ENCODE measurements around the gene SBK3.
"Not testable (repeated sequence)": the region's sequence is repeated elsewhere in the genome, so short reads cannot be mapped to it uniquely, and the experiment has no call there.

SBK3 gene

DNA sequence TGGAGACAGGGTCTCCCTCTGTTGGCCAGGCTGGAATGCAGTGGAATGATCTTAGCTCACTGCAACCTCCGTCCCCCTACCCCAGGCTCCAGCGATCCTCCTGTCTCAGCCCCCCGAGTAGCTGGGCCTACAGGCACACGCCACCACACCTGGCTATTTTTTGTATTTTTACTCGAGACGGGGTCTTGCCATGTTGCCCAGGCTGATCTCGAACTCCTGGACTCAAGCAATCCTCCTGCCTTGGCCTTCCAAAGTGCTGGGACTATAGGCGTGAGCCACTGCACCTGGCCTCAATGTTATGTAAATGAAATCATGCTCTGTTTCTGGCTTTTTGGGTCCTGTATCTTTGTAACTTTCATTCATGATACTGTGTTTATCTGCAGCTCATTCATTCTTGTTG lies 43.4 kb upstream of the SBK3 start:
- TF ChIP-seq, protein P1, sequence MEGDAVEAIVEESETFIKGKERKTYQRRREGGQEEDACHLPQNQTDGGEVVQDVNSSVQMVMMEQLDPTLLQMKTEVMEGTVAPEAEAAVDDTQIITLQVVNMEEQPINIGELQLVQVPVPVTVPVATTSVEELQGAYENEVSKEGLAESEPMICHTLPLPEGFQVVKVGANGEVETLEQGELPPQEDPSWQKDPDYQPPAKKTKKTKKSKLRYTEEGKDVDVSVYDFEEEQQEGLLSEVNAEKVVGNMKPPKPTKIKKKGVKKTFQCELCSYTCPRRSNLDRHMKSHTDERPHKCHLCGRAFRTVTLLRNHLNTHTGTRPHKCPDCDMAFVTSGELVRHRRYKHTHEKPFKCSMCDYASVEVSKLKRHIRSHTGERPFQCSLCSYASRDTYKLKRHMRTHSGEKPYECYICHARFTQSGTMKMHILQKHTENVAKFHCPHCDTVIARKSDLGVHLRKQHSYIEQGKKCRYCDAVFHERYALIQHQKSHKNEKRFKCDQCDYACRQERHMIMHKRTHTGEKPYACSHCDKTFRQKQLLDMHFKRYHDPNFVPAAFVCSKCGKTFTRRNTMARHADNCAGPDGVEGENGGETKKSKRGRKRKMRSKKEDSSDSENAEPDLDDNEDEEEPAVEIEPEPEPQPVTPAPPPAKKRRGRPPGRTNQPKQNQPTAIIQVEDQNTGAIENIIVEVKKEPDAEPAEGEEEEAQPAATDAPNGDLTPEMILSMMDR (conservative IDR thresholded peaks at IDR 0.05; ENCODE audit: control insufficient read depth, insufficient read depth, low read depth, low read length), result no peak
- H3K4me3 ChIP-seq (ENCODE audit: control insufficient read depth, low read depth, low read length), result no peak overlapping the region
- no peak for DNase-seq (ENCODE audit: low read depth)

DNA sequence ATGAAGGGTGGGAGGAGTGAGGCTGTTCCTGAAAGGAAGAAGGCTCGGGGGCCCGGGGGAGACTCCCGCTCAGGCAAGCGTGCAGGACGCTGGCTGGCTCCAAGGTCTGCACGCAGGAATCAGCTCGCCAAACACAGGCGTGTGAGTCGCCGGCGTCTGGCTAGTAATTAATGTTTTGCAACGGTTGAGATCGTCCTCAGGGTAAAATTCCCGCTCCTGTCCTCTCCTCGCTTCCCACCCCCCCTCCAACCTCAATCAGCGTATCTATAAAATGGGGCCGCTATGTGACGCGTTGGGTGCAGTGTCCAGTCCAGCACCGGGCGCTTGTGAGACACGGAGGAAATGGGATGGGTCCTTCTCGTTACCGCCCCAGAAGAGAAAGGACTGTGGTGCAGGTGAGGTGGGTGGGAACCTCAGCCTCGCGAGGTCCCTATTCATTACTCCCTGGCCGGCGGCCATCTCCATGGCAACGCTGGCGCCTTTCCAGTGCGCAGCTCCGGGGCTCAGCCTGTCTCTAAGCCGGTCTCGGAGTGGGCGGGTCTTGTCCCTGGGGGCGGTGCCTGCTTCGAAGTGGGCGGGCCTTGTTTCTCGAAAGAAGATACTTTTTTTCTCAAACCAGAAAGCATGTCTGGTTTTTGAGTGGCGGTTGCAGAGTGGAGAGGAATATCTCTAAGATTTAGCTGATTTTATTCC lies 41.8 kb upstream of the SBK3 start:
- TF ChIP-seq, protein P1 (conservative IDR thresholded peaks at IDR 0.05; ENCODE audit: control insufficient read depth, insufficient read depth, low read depth, low read length), result no peak
- peak overlapping the region; percentile 43 for H3K4me3 ChIP-seq (ENCODE audit: control insufficient read depth, low read depth, low read length)
- peak; percentile 86 for DNase-seq (ENCODE audit: low read depth)

DNA sequence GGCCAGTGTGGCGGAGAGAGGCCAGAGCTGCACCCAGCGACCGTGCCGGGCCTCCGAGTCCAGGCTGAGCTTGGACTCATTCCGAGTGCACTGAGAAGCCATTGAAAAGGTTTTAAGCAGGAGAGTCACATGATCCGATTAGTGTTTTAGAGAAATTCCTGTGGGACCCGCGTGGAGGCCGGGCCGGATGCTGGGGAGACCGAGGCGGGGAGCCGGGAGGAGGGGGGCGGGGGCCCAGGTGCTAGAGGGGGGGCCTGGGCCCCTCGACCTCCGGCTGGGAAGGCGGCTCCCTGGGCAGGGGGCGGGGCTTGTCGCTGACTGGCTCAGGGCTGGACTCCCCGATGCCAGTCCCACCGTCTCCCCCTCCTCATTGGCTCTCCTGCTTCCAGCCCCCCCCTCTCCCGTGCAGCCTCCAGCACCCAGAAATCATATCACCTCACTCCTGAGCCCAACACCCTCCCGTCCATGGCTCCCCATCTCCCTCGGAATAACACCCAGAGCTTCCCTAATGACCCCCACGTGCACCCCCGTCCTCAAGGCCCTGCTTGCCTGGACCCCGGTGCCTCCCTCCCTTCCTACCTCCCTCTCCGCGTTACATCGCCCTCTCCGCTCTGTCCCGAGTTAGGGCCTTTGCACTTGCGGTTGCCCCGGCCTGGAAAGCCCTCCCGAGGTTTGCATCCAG lies 40.5 kb upstream of the SBK3 start:
- DNase-seq (ENCODE audit: low read depth), result peak; percentile 52
- TF ChIP-seq, protein P1 (conservative IDR thresholded peaks at IDR 0.05; ENCODE audit: control insufficient read depth, insufficient read depth, low read depth, low read length), result no peak
- H3K4me3 ChIP-seq (ENCODE audit: control insufficient read depth, low read depth, low read length), result peak overlapping the region; percentile 31

DNA sequence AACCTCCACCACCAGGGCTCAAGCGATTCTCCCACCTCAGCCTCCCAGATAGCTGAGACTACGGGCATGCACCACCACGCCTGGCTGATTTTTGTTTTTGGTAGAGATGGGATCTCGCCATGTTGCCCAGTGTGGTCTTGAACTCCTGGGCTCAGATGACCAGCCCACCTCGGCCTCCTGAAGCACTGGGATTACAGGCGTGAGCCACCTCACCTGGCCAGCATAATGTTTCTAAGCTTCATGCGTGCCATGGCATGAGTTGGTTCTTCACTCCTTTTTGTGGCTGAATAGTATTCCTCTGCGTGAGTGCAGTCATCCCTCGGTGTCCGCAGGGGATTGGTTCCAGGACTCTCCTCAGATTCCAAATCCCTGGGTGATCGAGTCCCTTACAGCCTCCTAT lies 39.5 kb upstream of the SBK3 start:
- no peak overlapping the region for H3K4me3 ChIP-seq (ENCODE audit: control insufficient read depth, low read depth, low read length)
- no peak for DNase-seq (ENCODE audit: low read depth)
- TF ChIP-seq, protein P1 (conservative IDR thresholded peaks at IDR 0.05; ENCODE audit: control insufficient read depth, insufficient read depth, low read depth, low read length), result no peak

DNA sequence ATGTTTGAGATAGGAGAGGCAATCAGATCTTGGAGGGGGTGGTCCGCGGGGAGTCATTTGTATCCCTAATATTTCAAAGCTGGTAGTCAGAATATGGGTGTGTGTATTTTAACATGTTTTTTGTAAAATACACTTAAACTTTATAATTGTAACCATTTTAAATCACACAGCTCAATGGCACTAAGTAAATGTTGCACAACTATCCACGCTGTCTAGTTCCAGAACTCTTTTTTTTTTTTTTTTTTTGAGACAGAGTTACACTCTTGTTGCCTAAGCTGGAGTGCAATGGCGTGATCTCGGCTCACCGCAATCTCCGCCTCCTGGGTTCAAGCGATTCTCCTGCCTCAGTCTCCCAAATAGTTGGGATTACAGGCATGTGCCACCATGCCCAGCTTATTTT lies 38.6 kb upstream of the SBK3 start:
- not testable (repeated sequence) for DNase-seq (ENCODE audit: low read depth); H3K4me3 ChIP-seq (ENCODE audit: control insufficient read depth, low read depth, low read length)

DNA sequence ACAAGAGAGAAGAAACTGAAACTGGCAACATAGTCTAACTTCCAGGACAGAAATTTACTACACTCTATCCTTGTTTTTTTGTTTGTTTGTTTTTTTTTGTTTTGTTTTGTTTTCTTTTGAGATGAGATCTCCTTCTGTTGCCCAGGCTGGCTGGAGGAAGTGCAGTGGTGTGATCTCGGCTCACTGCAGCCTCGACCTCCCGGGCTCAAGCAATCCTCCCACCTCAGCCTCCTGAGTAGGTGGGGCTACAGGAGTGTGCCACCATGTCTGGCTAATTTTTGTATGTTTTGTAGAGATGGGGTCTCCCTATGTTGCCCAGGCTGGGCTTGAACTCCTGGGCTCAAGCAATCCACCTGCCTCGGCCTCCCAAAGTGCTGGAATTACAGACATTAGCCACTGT lies 36.9 kb upstream of the SBK3 start:
- H3K4me3 ChIP-seq (ENCODE audit: control insufficient read depth, low read depth, low read length); DNase-seq (ENCODE audit: low read depth): not testable (repeated sequence)

DNA sequence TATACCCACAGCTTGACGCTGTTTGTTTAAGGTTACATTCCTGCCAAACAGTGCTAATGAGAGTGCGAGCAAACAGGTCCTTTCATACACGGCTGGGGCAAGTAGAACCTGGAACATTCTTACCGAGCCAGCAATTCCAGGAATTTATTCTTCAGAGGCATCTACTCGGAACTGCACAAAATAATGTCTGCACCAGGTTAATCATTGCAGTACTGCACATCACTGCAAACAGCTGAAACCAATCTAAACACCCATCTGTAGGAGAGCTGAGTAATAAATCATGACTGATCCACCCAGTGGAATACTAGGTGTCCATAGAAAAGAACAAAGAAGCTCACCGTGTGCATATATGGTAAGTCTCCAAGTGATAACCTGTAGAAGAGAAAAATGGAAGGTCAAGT lies 36.5 kb upstream of the SBK3 start:
- H3K4me3 ChIP-seq (ENCODE audit: control insufficient read depth, low read depth, low read length), result no peak overlapping the region
- TF ChIP-seq, protein P1 (conservative IDR thresholded peaks at IDR 0.05; ENCODE audit: control insufficient read depth, insufficient read depth, low read depth, low read length), result no peak
- DNase-seq (ENCODE audit: low read depth), result peak; percentile 34
